K562 (cell line): ENCODE data around the gene DDX43. TPM values are rescaled to one million over a fixed set of nuclear protein-coding genes. Genes with fewer than 3 reads are reported as not detected.

ENCODE experiments used
- ATAC-seq: fragments of 200-7000 bp; cut with Tn5 transposase; 3 replicates; pipeline ENCODE4 v1.9.1; 2020; ENCODE audit warnings: moderate library complexity
- BruUV-seq: library from RNA; stranded (reverse); fragments of 400-500 nt; replicated peaks from 2 replicates; lab custom pipeline; 2021; lab: Mats Ljungman, UMichigan
- CTCF ChIA-PET: fragments of 300-600 bp; formaldehyde crosslinking; extraction: SDS; loops from one replicate; lab custom pipeline; 2021; ENCODE audit warnings: low intra/inter-chr PET ratio; lab: Yijun Ruan, JAX
- POLR2A ChIA-PET: fragments of 300-600, 350-650 bp; sonication (Branson Sonifier 250); formaldehyde crosslinking; extraction: SDS; loops from one replicate; lab custom pipeline; 2021; ENCODE audit warnings: antibody characterized with exemption, inconsistent platforms; lab: Yijun Ruan, JAX
- DNase-seq, 4 experiments: peaks; one replicate each; pipeline versions ENCODE4 v3.0.0 to v3.0.0-alpha.2; 2011 to 2018; ENCODE audit warnings: low spot score in 3 of 4, mixed read lengths in 3 of 4; ENCODE audit errors: extremely low read depth in 1 of 4
- FAIRE-seq: peaks from 2 replicates; lab custom pipeline; 2011; peaks lifted over from hg19 to GRCh38; lab: Jason Lieb, UNC
- H2AFZ ChIP-seq: 2 replicates; pipeline ENCODE4 v1.6.0; 2011; ENCODE audit warnings: low read depth, low read length, control low read depth, inconsistent platforms
- H3K27ac ChIP-seq: fragments of 200-600 bp; 3 replicates; pipeline ENCODE4 v1.8.0; 2011; ENCODE audit warnings: low read depth, mild to moderate bottlenecking, control low read depth, inconsistent platforms, low read length, moderate library complexity, mixed read lengths; ENCODE audit errors: extremely low read depth
- H3K27me3 ChIP-seq, 2 experiments: fragments of 300-600 bp in 1 of 2; 2 replicates in 1 of 2; 3 replicates in 1 of 2; pipeline versions ENCODE4 v1.6.0 to v1.8.0; 2011; ENCODE audit warnings: inconsistent platforms in 2 of 2, low read length in 2 of 2, mild to moderate bottlenecking in 1 of 2, mixed read lengths in 1 of 2, moderate library complexity in 1 of 2; ENCODE audit not compliant: control insufficient read depth in 2 of 2, insufficient read depth in 2 of 2
- H3K36me3 ChIP-seq: fragments of 300-600 bp; 3 replicates; pipeline ENCODE4 v1.8.0; 2011; ENCODE audit warnings: mild to moderate bottlenecking, low read length, inconsistent platforms; ENCODE audit not compliant: control insufficient read depth, insufficient read depth
- H3K4me1 ChIP-seq, 2 experiments: fragments of 200-600 bp in 1 of 2; replicated peaks in 1 of 2; 2 replicates in 1 of 2; 3 replicates in 1 of 2; pipeline versions ENCODE4 v1.5.1 to v1.8.0; 2011; ENCODE audit warnings: inconsistent platforms in 2 of 2, low read length in 2 of 2, mild to moderate bottlenecking in 1 of 2, mixed read lengths in 1 of 2, moderate library complexity in 1 of 2; ENCODE audit not compliant: control insufficient read depth in 2 of 2, insufficient read depth in 2 of 2
- H3K4me2 ChIP-seq: 2 replicates; pipeline ENCODE4 v1.6.1; 2011; ENCODE audit warnings: low read length, control low read depth, inconsistent platforms, mixed read lengths; ENCODE audit not compliant: insufficient read depth
- H3K4me3 ChIP-seq: fragments of 200-600 bp; sonication (generic), shearing (Covaris generic); 2 replicates; pipeline ENCODE4 v1.5.1; 2016; ENCODE audit warnings: control low read depth, inconsistent platforms
- H3K79me2 ChIP-seq: fragments of 200-600 bp; 3 replicates; pipeline ENCODE4 v1.8.0; 2011; ENCODE audit warnings: low read length, inconsistent platforms; ENCODE audit not compliant: control insufficient read depth, insufficient read depth
- H3K9ac ChIP-seq, 2 experiments: 2 replicates each; pipeline versions ENCODE4 v1.6.0 to v1.6.1; 2011; ENCODE audit warnings: low read depth in 2 of 2, low read length in 2 of 2, control low read depth in 1 of 2, inconsistent platforms in 1 of 2, mild to moderate bottlenecking in 1 of 2, mixed read lengths in 1 of 2; ENCODE audit not compliant: insufficient read depth in 1 of 2
- H3K9me1 ChIP-seq: one replicate; pipeline ENCODE4 v1.6.0; 2011; ENCODE audit warnings: inconsistent platforms, mild to moderate bottlenecking, low read length, moderate library complexity; ENCODE audit not compliant: control insufficient read depth, insufficient read depth
- H3K9me3 ChIP-seq: replicated peaks from 2 replicates; pipeline ENCODE4 v1.5.1; 2011; ENCODE audit warnings: low read depth, low read length, inconsistent platforms; ENCODE audit not compliant: control insufficient read depth, insufficient read depth
- H4K20me1 ChIP-seq: replicated peaks from 2 replicates; pipeline ENCODE4 v1.6.1; 2011; ENCODE audit warnings: low read length, inconsistent platforms, mixed read lengths; ENCODE audit not compliant: control insufficient read depth, insufficient read depth
- ETV1 ChIP-seq: fragments of 450-650 bp; conservative IDR thresholded peaks from 2 replicates; pipeline ENCODE4 v1.6.1; 2016; ENCODE audit warnings: missing genetic modification characterization, control low read depth, low read depth, missing compliant biosample characterization
- IRF2 ChIP-seq: sonication (generic); formaldehyde crosslinking; IDR thresholded peaks from 2 replicates; pipeline ENCODE4 v1.8.1; 2022; ENCODE audit warnings: mild to moderate bottlenecking, missing genetic modification reagents
- MTF1 ChIP-seq: fragments of 250-450 bp; sonication (Bioruptor Pico); IDR thresholded peaks from 2 replicates; pipeline ENCODE4 v1.9.0; 2021; ENCODE audit warnings: moderate library complexity, mild to moderate bottlenecking, inconsistent platforms, borderline replicate concordance
- MYNN ChIP-seq, 2 experiments: sonication (generic); formaldehyde crosslinking in 1 of 2; IDR thresholded peaks; 2 replicates each; pipeline versions ENCODE4 v1.5.0 to v1.6.1; 2016 to 2020; ENCODE audit warnings: antibody characterized with exemption in 1 of 2, missing genetic modification reagents in 1 of 2
- NR1H2 ChIP-seq: sonication (generic); formaldehyde crosslinking; IDR thresholded peaks from 2 replicates; pipeline ENCODE4 v1.4.0; 2020; ENCODE audit warnings: mild to moderate bottlenecking, missing genetic modification reagents
- NR2C2 ChIP-seq, 2 experiments: fragments of 200-800 bp in 1 of 2; sonication (Bioruptor generic) in 1 of 2; sonication (generic) in 1 of 2; formaldehyde crosslinking in 1 of 2; IDR thresholded peaks; 2 replicates each; pipeline versions ENCODE4 v1.6.1 to v1.8.0; 2016 to 2022; ENCODE audit warnings: mild to moderate bottlenecking in 1 of 2, missing compliant biosample characterization in 1 of 2, missing genetic modification characterization in 1 of 2, missing genetic modification reagents in 1 of 2
- PHF8 ChIP-seq: fragments of 200-600 bp; sonication (generic); IDR thresholded peaks from 2 replicates; pipeline ENCODE4 v1.6.1; 2012; ENCODE audit warnings: mixed run types, mild to moderate bottlenecking, inconsistent platforms, low read length, moderate library complexity, borderline replicate concordance
- PML ChIP-seq: IDR thresholded peaks from 2 replicates; pipeline ENCODE4 v1.6.1; 2012; ENCODE audit warnings: low read length, inconsistent platforms
- POLR2A ChIP-seq: fragments of 450-650 bp; conservative IDR thresholded peaks from 2 replicates; pipeline ENCODE4 v1.6.1; 2016
- POLR2AphosphoS2 ChIP-seq: IDR thresholded peaks from 2 replicates; pipeline ENCODE4 v1.6.1; 2012; ENCODE audit warnings: low read length, improper control_type of control experiment
- POLR2H ChIP-seq: IDR thresholded peaks from 2 replicates; pipeline ENCODE4 v1.6.1; 2016; ENCODE audit warnings: missing genetic modification characterization, low read depth, mild to moderate bottlenecking, control low read depth, missing compliant biosample characterization, moderate library complexity
- RFX7 ChIP-seq: fragments of 250-450 bp; sonication (Bioruptor Pico); IDR thresholded peaks from 2 replicates; pipeline ENCODE4 v1.5.1; 2021; ENCODE audit warnings: mild to moderate bottlenecking
- SAFB ChIP-seq: fragments of 200-400 bp; formaldehyde crosslinking; IDR thresholded peaks from 2 replicates; pipeline ENCODE4 v1.6.1; 2017; ENCODE audit warnings: low read depth, low read length, borderline replicate concordance
- SOX6 ChIP-seq: fragments of 450-650 bp; IDR thresholded peaks from 2 replicates; pipeline ENCODE4 v1.6.1; 2014; ENCODE audit warnings: mild to moderate bottlenecking
- TEAD4 ChIP-seq, 2 experiments: sonication (generic) in 1 of 2; formaldehyde crosslinking in 1 of 2; IDR thresholded peaks; 2 replicates each; pipeline versions ENCODE4 v1.6.1 to v1.8.0; 2012 to 2022; ENCODE audit warnings: borderline replicate concordance in 1 of 2, inconsistent platforms in 1 of 2, low read length in 1 of 2, mild to moderate bottlenecking in 1 of 2, missing genetic modification reagents in 1 of 2
- TOE1 ChIP-seq, 2 experiments: fragments of 450-650 bp in 1 of 2; sonication (generic) in 1 of 2; formaldehyde crosslinking in 1 of 2; IDR thresholded peaks; 2 replicates each; pipeline versions ENCODE4 v1.7.1 to v1.8.0; 2016 to 2022; ENCODE audit warnings: borderline replicate concordance in 2 of 2, mild to moderate bottlenecking in 2 of 2, antibody characterized with exemption in 1 of 2, inconsistent platforms in 1 of 2, low read depth in 1 of 2, missing genetic modification reagents in 1 of 2, moderate library complexity in 1 of 2
- ZNF24 ChIP-seq: fragments of 450-650 bp; IDR thresholded peaks from 2 replicates; pipeline ENCODE4 v1.6.1; 2016
- ZNF324 ChIP-seq: fragments of 250-450 bp; sonication (Bioruptor Pico); IDR thresholded peaks from 2 replicates; pipeline ENCODE4 v1.4.0; 2020; ENCODE audit warnings: mild to moderate bottlenecking
- WGBS: fragments of 100-300 bp; shearing (Covaris generic); methylation state at CpG from one replicate; pipeline ENCODE4 v1.1.6; 2016; ENCODE audit warnings: low coverage, mixed read lengths; ENCODE audit not compliant: insufficient coverage; ENCODE audit errors: missing lambda C conversion rate; 5-methylcytosine and 5-hydroxymethylcytosine counted together
- in situ Hi-C: fragments of 300-500 bp; cut with MboI; formaldehyde crosslinking; loops from 4 replicates; pipeline ENCODE4 v1.15.0; 2018; ENCODE audit warnings: inconsistent platforms, mixed read lengths
- intact Hi-C: fragments of 100-400 bp; cut with micrococcal nuclease; formaldehyde crosslinking; loops from 2 replicates; pipeline ENCODE4 v1.14.2; 2022
- polyA plus RNA-seq, 8 experiments: library from polyadenylated mRNA; depleted of rRNA in 4 of 8; stranded (reverse) in 5 of 8; unstranded in 3 of 8; fragments of >200 nt; fragmentation: Nextera tagmentation in 2 of 8; fragmentation: Illumina TruSeq in 1 of 8; extraction: Ambion mirVana in 2 of 8; extraction: Trizol in 1 of 8; gene quantifications; 2 replicates each; pipeline versions ENCODE4 v1.2.1 to v1.2.3, GENCODE V29; 2011 to 2014; ENCODE audit warnings: inconsistent platforms in 1 of 8, missing spikeins in 1 of 8
- total RNA-seq, 7 experiments: library from RNA; depleted of rRNA in 6 of 7; stranded (reverse); fragments of >200 nt in 6 of 7; fragmentation: Illumina TruSeq in 2 of 7; extraction: Trizol in 2 of 7; gene quantifications; 2 replicates each; pipeline versions ENCODE4 v1.2.1 to v1.2.3, GENCODE V29; 2011 to 2021; ENCODE audit warnings: low replicate concordance in 1 of 7
- TF ChIP-seq, protein P1 (sequence below), 2 experiments: IDR thresholded peaks; 2 replicates each; pipeline ENCODE4 v1.6.1; 2012; ENCODE audit warnings: improper control_type of control experiment in 2 of 2, low read depth in 2 of 2, low read length in 2 of 2, borderline replicate concordance in 1 of 2

Gene DDX43
- total and polyA plus RNA-seq, 9 of the 15 experiments (the other 6 are each of a cell fraction or from before 2014, with no cell fraction given), result 0.07 to 0.88 (median 0.25) TPM

DNA sequence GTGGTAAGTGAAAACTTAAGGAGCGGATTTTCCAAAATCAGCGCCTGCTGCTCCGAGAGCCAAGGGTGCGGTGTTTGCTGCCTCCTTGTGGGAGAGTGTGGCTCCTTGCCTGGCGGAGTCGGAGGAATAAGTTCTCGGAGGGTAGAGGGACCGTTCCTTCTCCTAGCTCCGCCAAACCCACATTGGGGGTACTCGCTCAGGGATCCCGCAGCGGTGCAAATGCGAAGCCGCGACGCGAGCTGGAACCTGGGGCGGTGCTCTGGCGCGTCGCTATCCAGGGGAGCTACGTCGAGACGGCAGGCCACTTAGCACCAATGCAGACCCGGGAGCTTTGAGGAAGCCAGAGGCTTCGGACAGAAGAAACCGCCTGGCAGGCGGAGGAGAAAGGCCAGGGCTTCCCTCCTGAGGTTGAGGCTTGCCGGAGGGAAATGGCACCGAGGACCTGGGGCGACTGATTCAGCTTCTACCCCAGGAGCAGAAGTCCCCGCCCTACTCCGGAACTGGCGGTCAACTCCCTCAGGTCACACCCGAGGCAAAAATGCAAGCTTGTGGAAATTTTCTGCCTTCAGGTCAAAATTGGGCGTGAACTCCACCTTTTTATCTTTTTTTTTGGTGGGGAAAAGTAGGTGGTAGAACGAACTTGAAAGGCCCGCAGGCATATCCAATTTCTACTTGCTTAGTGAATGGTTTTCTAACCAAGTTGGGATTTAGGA lies 5.7 kb upstream of the DDX43 start:
- Histone ChIP-seq H3K9ac (peak overlapping the region; percentile 88 to 92), H3K9me1 (no peaks in the 10 kb centered on the region), H3K27ac (peak overlapping the region; percentile 89), H3K9me3 (no peaks in the 10 kb centered on the region), H3K36me3 (no peaks in the 10 kb centered on the region), H3K79me2 (no peaks in the 10 kb centered on the region), H4K20me1 (no peaks in the 10 kb centered on the region), H3K4me3 (peak overlapping the region; percentile 57), H3K4me2 (peak overlapping the region; percentile 87), H3K4me1 (peaks cover 7 to 8% of the 10 kb centered on the region in 2 experiments), H2AFZ (peak overlapping the region; percentile 99), H3K27me3 (no peaks in the 10 kb centered on the region)
- in situ Hi-C loops (no loop called here), intact Hi-C loops (loop anchor here (2.0 to 5.0 kb wide), 3 partner anchors 62 to 104 kb away; partner anchors contain the start of gene MTO1)
- WGBS, result 2% methylated on average over 36 of the region's 38 CpGs
- BruUV-seq, result TSS peak; percentile 96
- peak; percentile 76 to 93 (median 84) for DNase-seq
- FAIRE-seq, result peak; percentile 97
- ChIA-PET POLR2A (interaction anchor here (0.8 to 2.6 kb wide), 10 partner anchors 11 to 128 kb away, joined by 3 to 21 read pairs (median 4); partner anchors contain the start of gene MTO1), CTCF (interaction anchor here (0.6 to 1.2 kb wide), 3 partner anchors 103 to 1423 kb away, joined by 3 to 4 read pairs (median 3); no protein-coding TSS in a partner anchor)
- peak; percentile 97 for ATAC-seq
- TF ChIP-seq POLR2AphosphoS2 (no peak), TEAD4 (IDR thresholded peaks at IDR 0.05; ENCODE audit: low read length) (peak; percentile 77), TEAD4 (CRISPR knock-in tag; IDR thresholded peaks at IDR 0.05; ENCODE audit: borderline replicate concordance) (no peak), PML (peak; percentile 37; the same call in 1 of the 2 replicates), ETV1 (tag) (peak; percentile 97), RFX7 (no peak), POLR2H (tag) (peak; percentile 93), SOX6 (0 out of 2 replicates have a peak, but pooled peaks have one; percentile 32), ZNF324 (CRISPR knock-in tag) (no peak), POLR2A (peak; percentile 91), ZNF24 (peak; percentile 80; the same call in 1 of the 2 replicates), SAFB (no peak), NR1H2 (peak; percentile 69; the same call in 1 of the 2 replicates), MTF1 (CRISPR knock-in tag) (no peak), PHF8 (peak; percentile 84), MYNN (IDR thresholded peaks at IDR 0.05) (peak; percentile 23; the same call in 1 of the 2 replicates), MYNN (CRISPR knock-in tag; IDR thresholded peaks at IDR 0.05) (no peak), IRF2 (no peak), NR2C2 (CRISPR knock-in tag; IDR thresholded peaks at IDR 0.05) (no peak), NR2C2 (tag; IDR thresholded peaks at IDR 0.05) (peak; percentile 80), TOE1 (IDR thresholded peaks at IDR 0.05; ENCODE audit: borderline replicate concordance) (peak; percentile 68; the same call in 1 of the 2 replicates), TOE1 (CRISPR knock-in tag; IDR thresholded peaks at IDR 0.05; ENCODE audit: borderline replicate concordance, low read depth) (no peak)
- TF ChIP-seq, protein P1, sequence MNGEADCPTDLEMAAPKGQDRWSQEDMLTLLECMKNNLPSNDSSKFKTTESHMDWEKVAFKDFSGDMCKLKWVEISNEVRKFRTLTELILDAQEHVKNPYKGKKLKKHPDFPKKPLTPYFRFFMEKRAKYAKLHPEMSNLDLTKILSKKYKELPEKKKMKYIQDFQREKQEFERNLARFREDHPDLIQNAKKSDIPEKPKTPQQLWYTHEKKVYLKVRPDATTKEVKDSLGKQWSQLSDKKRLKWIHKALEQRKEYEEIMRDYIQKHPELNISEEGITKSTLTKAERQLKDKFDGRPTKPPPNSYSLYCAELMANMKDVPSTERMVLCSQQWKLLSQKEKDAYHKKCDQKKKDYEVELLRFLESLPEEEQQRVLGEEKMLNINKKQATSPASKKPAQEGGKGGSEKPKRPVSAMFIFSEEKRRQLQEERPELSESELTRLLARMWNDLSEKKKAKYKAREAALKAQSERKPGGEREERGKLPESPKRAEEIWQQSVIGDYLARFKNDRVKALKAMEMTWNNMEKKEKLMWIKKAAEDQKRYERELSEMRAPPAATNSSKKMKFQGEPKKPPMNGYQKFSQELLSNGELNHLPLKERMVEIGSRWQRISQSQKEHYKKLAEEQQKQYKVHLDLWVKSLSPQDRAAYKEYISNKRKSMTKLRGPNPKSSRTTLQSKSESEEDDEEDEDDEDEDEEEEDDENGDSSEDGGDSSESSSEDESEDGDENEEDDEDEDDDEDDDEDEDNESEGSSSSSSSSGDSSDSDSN (IDR thresholded peaks at IDR 0.05; ENCODE audit: borderline replicate concordance in 1 of 2, low read depth in 2 of 2, low read length in 2 of 2), result peak; percentile 75 to 83; a peak in 3 of 4 replicates
